Measurements from ENCODE around the gene TMC7.
A peak's percentile ranks its signal among the peaks of the same experiment; 100 is the strongest.

The TMC7 gene

DNA sequence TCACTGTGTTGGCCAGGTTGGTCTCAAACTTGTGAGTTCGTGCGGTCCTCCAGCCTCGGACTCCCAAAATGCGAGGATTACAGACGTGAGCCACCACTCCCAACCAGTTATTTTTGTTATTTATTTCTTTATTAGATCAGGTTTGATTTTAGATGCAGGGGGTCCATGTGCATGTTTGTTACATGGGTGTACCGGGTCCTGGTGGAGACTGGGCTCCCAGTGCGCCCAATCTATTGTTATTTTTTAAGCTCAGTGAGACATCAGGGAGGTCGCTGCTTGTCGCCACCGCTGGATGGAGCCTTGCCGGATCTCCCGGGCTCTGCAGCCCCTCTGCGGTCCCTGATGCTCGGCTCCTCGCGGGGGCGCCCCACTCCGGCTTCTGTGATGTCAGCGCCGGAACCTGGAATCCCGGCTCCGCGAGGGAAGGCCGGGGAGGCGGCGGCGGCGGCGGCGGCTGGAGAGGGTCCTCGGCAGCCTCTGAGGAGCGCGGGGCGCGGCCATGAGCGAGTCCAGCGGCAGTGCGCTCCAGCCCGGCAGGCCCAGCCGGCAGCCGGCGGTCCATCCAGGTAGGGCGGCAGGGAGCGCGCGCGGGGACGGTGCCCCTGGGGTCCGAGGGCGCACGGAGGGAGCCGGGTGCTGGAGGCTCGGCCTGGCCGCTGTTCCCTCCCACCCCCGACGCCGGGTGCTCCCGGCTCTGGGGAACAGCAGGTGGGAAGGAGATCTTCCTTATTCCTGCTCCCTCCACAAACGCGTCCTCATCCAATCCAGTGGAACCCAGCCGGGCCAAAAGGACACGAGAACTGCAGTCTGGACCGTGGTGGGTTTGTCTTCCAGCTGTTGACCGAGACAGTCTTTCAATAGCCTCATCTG lies at the start of gene TMC7:
Gene TMC7, plus strand, starts transcription at position 370 of the 870 bp plus-strand sequence. Its CDS starts 130 bp downstream, at position 500.
- TF ChIP-seq, protein P1, sequence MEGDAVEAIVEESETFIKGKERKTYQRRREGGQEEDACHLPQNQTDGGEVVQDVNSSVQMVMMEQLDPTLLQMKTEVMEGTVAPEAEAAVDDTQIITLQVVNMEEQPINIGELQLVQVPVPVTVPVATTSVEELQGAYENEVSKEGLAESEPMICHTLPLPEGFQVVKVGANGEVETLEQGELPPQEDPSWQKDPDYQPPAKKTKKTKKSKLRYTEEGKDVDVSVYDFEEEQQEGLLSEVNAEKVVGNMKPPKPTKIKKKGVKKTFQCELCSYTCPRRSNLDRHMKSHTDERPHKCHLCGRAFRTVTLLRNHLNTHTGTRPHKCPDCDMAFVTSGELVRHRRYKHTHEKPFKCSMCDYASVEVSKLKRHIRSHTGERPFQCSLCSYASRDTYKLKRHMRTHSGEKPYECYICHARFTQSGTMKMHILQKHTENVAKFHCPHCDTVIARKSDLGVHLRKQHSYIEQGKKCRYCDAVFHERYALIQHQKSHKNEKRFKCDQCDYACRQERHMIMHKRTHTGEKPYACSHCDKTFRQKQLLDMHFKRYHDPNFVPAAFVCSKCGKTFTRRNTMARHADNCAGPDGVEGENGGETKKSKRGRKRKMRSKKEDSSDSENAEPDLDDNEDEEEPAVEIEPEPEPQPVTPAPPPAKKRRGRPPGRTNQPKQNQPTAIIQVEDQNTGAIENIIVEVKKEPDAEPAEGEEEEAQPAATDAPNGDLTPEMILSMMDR (conservative IDR thresholded peaks at IDR 0.05; ENCODE audit: low read length), result peak; percentile 82
- DNase-seq (ENCODE audit: low read depth), result peak; percentile 77
- H3K4me3 ChIP-seq (ENCODE audit: low read length), result peak within 1 kb of the TSS; percentile 60

DNA sequence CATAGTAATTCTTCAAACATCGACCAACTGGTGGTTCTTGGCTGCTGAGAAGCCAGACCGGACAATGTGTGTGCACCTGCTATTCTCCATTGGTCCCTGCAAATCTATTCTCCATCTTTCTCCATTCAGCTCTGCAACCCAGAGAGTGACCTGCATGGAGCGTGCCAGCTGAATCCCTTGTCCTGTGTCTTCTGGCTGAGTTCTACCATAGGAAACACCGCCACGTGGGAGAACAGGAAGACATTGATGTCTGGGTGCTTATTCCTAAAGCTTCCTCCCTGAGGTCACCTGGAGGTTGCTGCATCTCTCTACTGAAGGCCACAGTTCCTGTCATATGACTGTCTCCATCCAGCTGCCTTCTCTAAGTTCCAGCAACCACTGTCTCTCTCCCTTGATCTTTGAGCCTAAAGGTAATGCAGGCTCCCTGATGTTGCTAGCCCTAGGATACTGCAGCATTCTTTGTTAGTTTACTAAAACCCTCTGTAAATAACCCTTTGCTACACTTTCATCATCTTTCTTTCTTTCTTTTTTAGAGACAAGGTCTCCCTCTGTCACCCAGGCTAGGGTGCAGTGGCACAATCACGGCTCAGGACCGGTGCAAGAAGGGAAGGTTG lies 46.9 kb upstream of the TMC7 start:
- TF ChIP-seq, protein P1 (conservative IDR thresholded peaks at IDR 0.05; ENCODE audit: low read length), result no peak
- H3K4me3 ChIP-seq (ENCODE audit: low read length), result no peak overlapping the region
- no peak for DNase-seq (ENCODE audit: low read depth)

DNA sequence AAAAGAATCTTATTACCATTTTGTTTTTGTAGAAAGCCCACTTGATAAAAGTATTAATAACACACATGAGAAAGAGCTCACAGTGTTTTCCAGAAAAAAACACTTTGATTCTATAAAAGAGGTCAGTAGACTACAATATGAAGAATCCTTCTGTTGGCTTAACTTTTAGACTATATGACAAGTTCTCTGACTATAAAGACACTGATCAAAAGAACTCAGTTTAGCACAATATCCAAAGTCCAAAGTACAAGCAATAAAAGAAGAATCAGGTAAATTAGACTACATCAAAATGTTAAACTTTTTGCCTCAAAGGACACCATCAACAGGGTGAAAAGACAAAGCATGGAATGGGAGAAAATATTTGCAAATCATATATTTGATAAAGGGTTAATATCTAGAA lies 46.3 kb upstream of the TMC7 start:
- TF ChIP-seq, protein P1 (conservative IDR thresholded peaks at IDR 0.05; ENCODE audit: low read length), result no peak
- no peak for DNase-seq (ENCODE audit: low read depth)
- no peak overlapping the region for H3K4me3 ChIP-seq (ENCODE audit: low read length)

DNA sequence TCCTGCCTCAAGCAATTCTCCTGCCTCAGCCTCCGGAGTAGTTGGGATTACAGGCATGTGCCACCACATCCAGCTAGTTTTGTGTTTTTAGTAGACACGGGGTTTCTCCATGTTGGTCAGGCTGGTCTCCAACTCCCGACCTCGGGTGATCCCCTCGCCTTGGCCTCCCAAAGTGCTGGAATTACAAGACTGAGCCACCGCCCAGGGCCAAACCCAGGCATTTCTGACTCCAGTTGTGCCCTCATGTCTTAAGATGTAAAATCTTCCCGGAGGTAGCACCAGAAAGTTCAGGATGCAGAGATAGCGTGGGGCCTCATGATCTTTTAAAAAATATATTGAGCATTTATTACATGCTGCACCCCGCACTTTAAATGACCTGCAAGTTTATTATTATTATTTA lies 44.7 kb upstream of the TMC7 start:
- TF ChIP-seq, protein P1 (conservative IDR thresholded peaks at IDR 0.05; ENCODE audit: low read length), result no peak
- no peak for DNase-seq (ENCODE audit: low read depth)

DNA sequence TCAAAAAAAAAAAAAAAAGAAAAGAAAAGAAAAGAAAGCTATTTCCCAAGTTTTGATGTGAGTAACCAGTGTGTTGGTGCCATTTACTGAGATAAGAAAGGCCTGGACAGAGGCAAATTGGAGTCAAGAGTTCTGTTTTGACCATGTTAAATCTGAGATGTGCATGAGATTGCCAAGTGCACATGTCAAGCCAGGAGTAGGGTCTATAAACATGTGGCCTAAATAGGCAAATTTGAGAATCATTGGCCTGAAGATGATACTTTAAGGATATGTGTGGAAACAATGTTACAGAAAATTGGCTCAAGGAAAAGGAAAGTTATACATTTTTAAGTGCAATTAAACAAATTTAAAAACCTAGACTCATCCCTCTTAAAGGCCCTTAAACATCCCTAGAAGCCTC lies 42.3 kb upstream of the TMC7 start:
- TF ChIP-seq, protein P1 (conservative IDR thresholded peaks at IDR 0.05; ENCODE audit: low read length), result no peak
- H3K4me3 ChIP-seq (ENCODE audit: low read length), result no peak overlapping the region
- no peak for DNase-seq (ENCODE audit: low read depth)

More for the DNA sequence above, 44.7 kb upstream of the TMC7 start:
- H3K4me3 ChIP-seq (ENCODE audit: low read length), result no peak overlapping the region

DNA sequence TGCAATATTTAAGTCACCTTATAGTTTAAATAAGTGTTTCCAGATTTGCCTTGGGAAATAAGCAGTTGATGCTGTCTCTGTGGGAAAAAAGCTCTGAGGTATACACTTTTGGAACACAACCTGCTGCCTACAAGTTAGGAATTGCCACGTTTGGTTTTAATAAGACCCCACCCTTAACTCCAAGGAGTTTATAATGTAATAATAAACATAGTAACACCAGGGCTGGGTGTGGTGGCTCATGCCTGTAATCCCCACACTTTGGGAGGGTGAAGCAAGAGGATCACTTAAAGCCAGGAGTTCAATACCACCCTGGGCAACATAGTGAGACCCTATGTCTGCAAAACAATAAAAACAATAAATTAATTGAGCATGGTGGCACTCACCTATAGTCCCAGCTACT lies 41.7 kb upstream of the TMC7 start:
- no peak for DNase-seq (ENCODE audit: low read depth)
- TF ChIP-seq, protein P1 (conservative IDR thresholded peaks at IDR 0.05; ENCODE audit: low read length), result no peak
- no peak overlapping the region for H3K4me3 ChIP-seq (ENCODE audit: low read length)

DNA sequence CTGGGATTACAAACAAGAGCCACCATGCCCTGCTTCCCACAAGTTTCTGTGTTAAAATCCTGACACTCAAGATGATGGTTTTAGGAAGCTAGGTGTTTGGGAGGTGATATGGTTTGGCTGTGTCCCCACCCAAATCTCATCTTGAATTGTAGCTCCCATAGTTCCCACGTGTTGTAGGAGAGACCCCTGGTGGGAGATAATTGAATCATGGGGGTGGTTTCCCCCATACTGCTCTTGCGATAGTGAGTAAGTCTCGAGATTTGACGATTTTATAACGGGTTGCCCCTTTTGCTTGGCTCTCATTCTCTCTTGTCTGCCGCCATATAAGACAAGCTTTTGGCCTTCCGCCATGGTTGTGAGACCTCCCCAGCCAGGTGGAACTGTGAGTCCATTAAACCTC lies 40.3 kb upstream of the TMC7 start:
- TF ChIP-seq, protein P1 (conservative IDR thresholded peaks at IDR 0.05; ENCODE audit: low read length), result no peak
- H3K4me3 ChIP-seq (ENCODE audit: low read length), result no peak overlapping the region
- DNase-seq (ENCODE audit: low read depth), result no peak

All from AG10803 (cell line).